ENCODE data around the gene TFDP1.
"Not testable (repeated sequence)": the region's sequence is repeated elsewhere in the genome, so short reads cannot be mapped to it uniquely, and the experiment has no call there.

Gene TFDP1

GRCh38 chr13:113559901-113560644, 24.5 kb upstream of the TFDP1 start:
- Histone ChIP-seq H3K9me3 (ENCODE audit: control insufficient read depth, insufficient read depth, low read length) (no peaks in the 10 kb centered on the region), H3K4me1 (ENCODE audit: control insufficient read depth, insufficient read depth, low read length) (peaks cover 1% of the 10 kb centered on the region; the same call in 1 of the 2 replicates), H3K27ac (ENCODE audit: low read length) (no peak overlapping the region), H3K36me3 (ENCODE audit: control insufficient read depth, insufficient read depth, low read length) (no peaks in the 10 kb centered on the region), H3K4me3 (ENCODE audit: low read length) (no peak overlapping the region), H3K27me3 (ENCODE audit: control insufficient read depth, insufficient read depth, low read length) (no peaks in the 10 kb centered on the region)
- no CpG with 5 or more reads among the region's 56 CpGs for WGBS (ENCODE audit: insufficient coverage, insufficient read length)
- DNase-seq (ENCODE audit: low read depth, low spot score) = no peak

GRCh38 chr13:113560645-113561416, 23.7 kb upstream of the TFDP1 start:
- Histone ChIP-seq H3K9me3 (ENCODE audit: control insufficient read depth, insufficient read depth, low read length) (no peaks in the 10 kb centered on the region), H3K27ac (ENCODE audit: low read length) (no peak overlapping the region), H3K27me3 (ENCODE audit: control insufficient read depth, insufficient read depth, low read length) (no peaks in the 10 kb centered on the region), H3K36me3 (ENCODE audit: control insufficient read depth, insufficient read depth, low read length) (no peaks in the 10 kb centered on the region), H3K4me1 (ENCODE audit: control insufficient read depth, insufficient read depth, low read length) (peaks cover 1% of the 10 kb centered on the region; the same call in 1 of the 2 replicates), H3K4me3 (ENCODE audit: low read length) (no peak overlapping the region)
- DNase-seq (ENCODE audit: low read depth, low spot score) = no peak
- no CpG with 5 or more reads among the region's 18 CpGs for WGBS (ENCODE audit: insufficient coverage, insufficient read length)

- H3K27me3 ChIP-seq (ENCODE audit: control insufficient read depth, insufficient read depth, low read length) = no peaks in the 10 kb centered on the region
- H3K36me3 ChIP-seq (ENCODE audit: control insufficient read depth, insufficient read depth, low read length) = no peaks in the 10 kb centered on the region
- no peak for DNase-seq (ENCODE audit: low read depth, low spot score)
- no CpG with 5 or more reads among the region's 19 CpGs for WGBS (ENCODE audit: insufficient coverage, insufficient read length)
- H3K9me3 ChIP-seq (ENCODE audit: control insufficient read depth, insufficient read depth, low read length) = no peaks in the 10 kb centered on the region
- H3K27ac ChIP-seq (ENCODE audit: low read length) = no peak overlapping the region
- H3K4me1 ChIP-seq (ENCODE audit: control insufficient read depth, insufficient read depth, low read length) = peaks cover 1% of the 10 kb centered on the region; the same call in 1 of the 2 replicates
- H3K4me3 ChIP-seq (ENCODE audit: low read length) = no peak overlapping the region
Measured at GRCh38 chr13:113561417-113562084, 23.0 kb upstream of the TFDP1 start.

GRCh38 chr13:113562085-113562749, 22.3 kb upstream of the TFDP1 start:
- Histone ChIP-seq H3K27me3 (ENCODE audit: control insufficient read depth, insufficient read depth, low read length) (no peaks in the 10 kb centered on the region), H3K4me1 (ENCODE audit: control insufficient read depth, insufficient read depth, low read length) (no peaks in the 10 kb centered on the region), H3K27ac (ENCODE audit: low read length) (no peak overlapping the region), H3K4me3 (ENCODE audit: low read length) (no peak overlapping the region), H3K36me3 (ENCODE audit: control insufficient read depth, insufficient read depth, low read length) (no peaks in the 10 kb centered on the region), H3K9me3 (ENCODE audit: control insufficient read depth, insufficient read depth, low read length) (no peaks in the 10 kb centered on the region)
- WGBS (ENCODE audit: insufficient coverage, insufficient read length) = no CpG with 5 or more reads among the region's 14 CpGs
- DNase-seq (ENCODE audit: low read depth, low spot score) = peak; percentile 58

- Histone ChIP-seq H3K9me3 (ENCODE audit: control insufficient read depth, insufficient read depth, low read length) (no peaks in the 10 kb centered on the region), H3K27me3 (ENCODE audit: control insufficient read depth, insufficient read depth, low read length) (no peaks in the 10 kb centered on the region), H3K36me3 (ENCODE audit: control insufficient read depth, insufficient read depth, low read length) (no peaks in the 10 kb centered on the region), H3K27ac (ENCODE audit: low read length) (no peak overlapping the region), H3K4me1 (ENCODE audit: control insufficient read depth, insufficient read depth, low read length) (no peaks in the 10 kb centered on the region), H3K4me3 (ENCODE audit: low read length) (no peak overlapping the region)
- WGBS (ENCODE audit: insufficient coverage, insufficient read length) = no CpG with 5 or more reads among the region's 7 CpGs
- no peak for DNase-seq (ENCODE audit: low read depth, low spot score)
Measured at GRCh38 chr13:113562844-113563243, 21.7 kb upstream of the TFDP1 start.

GRCh38 chr13:113563511-113563910, 21.0 kb upstream of the TFDP1 start:
- DNase-seq (ENCODE audit: low read depth, low spot score); H3K27ac ChIP-seq (ENCODE audit: low read length); H3K4me1 ChIP-seq (ENCODE audit: control insufficient read depth, insufficient read depth, low read length); H3K36me3 ChIP-seq (ENCODE audit: control insufficient read depth, insufficient read depth, low read length); H3K9me3 ChIP-seq (ENCODE audit: control insufficient read depth, insufficient read depth, low read length); H3K27me3 ChIP-seq (ENCODE audit: control insufficient read depth, insufficient read depth, low read length); H3K4me3 ChIP-seq (ENCODE audit: low read length): not testable (repeated sequence)
- no CpG with 5 or more reads among the region's 4 CpGs for WGBS (ENCODE audit: insufficient coverage, insufficient read length)

- no peaks in the 10 kb centered on the region for H3K9me3 ChIP-seq (ENCODE audit: control insufficient read depth, insufficient read depth, low read length)
- WGBS (ENCODE audit: insufficient coverage, insufficient read length) = no CpG with 5 or more reads among the region's 17 CpGs
- no peaks in the 10 kb centered on the region for H3K4me1 ChIP-seq (ENCODE audit: control insufficient read depth, insufficient read depth, low read length)
- no peaks in the 10 kb centered on the region for H3K36me3 ChIP-seq (ENCODE audit: control insufficient read depth, insufficient read depth, low read length)
- H3K4me3 ChIP-seq (ENCODE audit: low read length) = no peak overlapping the region
- no peaks in the 10 kb centered on the region for H3K27me3 ChIP-seq (ENCODE audit: control insufficient read depth, insufficient read depth, low read length)
- no peak for DNase-seq (ENCODE audit: low read depth, low spot score)
- H3K27ac ChIP-seq (ENCODE audit: low read length) = no peak overlapping the region
Measured at GRCh38 chr13:113564331-113565023, 20.1 kb upstream of the TFDP1 start.

- no CpG with 5 or more reads among the region's 26 CpGs for WGBS (ENCODE audit: insufficient coverage, insufficient read length)
Measured at GRCh38 chr13:113565526-113566226, 18.9 kb upstream of the TFDP1 start.

GRCh38 chr13:113566227-113566561, 18.4 kb upstream of the TFDP1 start:
- WGBS (ENCODE audit: insufficient coverage, insufficient read length) = no CpG with 5 or more reads among the region's 17 CpGs

More at GRCh38 chr13:113565526-113566226, 18.9 kb upstream of the TFDP1 start:
- DNase-seq (ENCODE audit: low read depth, low spot score) = no peak
- no peak overlapping the region for H3K4me3 ChIP-seq (ENCODE audit: low read length)
- no peaks in the 10 kb centered on the region for H3K36me3 ChIP-seq (ENCODE audit: control insufficient read depth, insufficient read depth, low read length)
- no peaks in the 10 kb centered on the region for H3K9me3 ChIP-seq (ENCODE audit: control insufficient read depth, insufficient read depth, low read length)
- no peaks in the 10 kb centered on the region for H3K27me3 ChIP-seq (ENCODE audit: control insufficient read depth, insufficient read depth, low read length)
- no peak overlapping the region for H3K27ac ChIP-seq (ENCODE audit: low read length)
- H3K4me1 ChIP-seq (ENCODE audit: control insufficient read depth, insufficient read depth, low read length) = no peaks in the 10 kb centered on the region

More at GRCh38 chr13:113566227-113566561, 18.4 kb upstream of the TFDP1 start:
- Histone ChIP-seq H3K36me3 (ENCODE audit: control insufficient read depth, insufficient read depth, low read length) (no peaks in the 10 kb centered on the region), H3K9me3 (ENCODE audit: control insufficient read depth, insufficient read depth, low read length) (no peaks in the 10 kb centered on the region), H3K27me3 (ENCODE audit: control insufficient read depth, insufficient read depth, low read length) (no peaks in the 10 kb centered on the region), H3K4me1 (ENCODE audit: control insufficient read depth, insufficient read depth, low read length) (no peaks in the 10 kb centered on the region), H3K4me3 (ENCODE audit: low read length) (no peak overlapping the region), H3K27ac (ENCODE audit: low read length) (no peak overlapping the region)
- DNase-seq (ENCODE audit: low read depth, low spot score) = no peak

Measured in iPS DF 6.9 (cell line).